ENCODE measurements around the gene DHX38. TPM values are rescaled to one million over a fixed set of nuclear protein-coding genes. Genes with fewer than 3 reads are reported as not detected.

Gene DHX38
- total and polyA plus RNA-seq, 2 of the 13 experiments (the other 11 are each of a cell fraction or from before 2014, with no cell fraction given), result 54.4 to 85.9 TPM

DNA sequence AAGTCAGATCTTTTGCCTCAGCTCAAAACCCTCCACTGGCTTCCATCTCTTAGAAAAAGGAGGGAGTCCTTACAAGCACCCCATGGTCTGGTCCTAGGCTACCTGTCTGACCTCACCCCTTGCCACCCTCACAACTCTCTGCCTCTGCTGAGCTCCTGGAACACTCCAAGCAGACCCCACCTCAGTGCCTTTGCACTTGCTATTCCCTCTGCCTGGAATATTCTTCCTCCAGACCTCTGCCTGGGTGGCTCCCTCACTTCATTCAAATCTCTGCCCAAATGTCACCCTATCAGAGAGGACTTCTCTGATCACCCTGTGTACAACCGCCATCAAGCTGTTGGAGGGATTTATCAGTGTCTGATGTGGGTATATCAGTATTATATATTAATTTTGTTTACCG lies 40.9 kb downstream of the DHX38 start (continued):
- TF ChIP-seq, protein P1, sequence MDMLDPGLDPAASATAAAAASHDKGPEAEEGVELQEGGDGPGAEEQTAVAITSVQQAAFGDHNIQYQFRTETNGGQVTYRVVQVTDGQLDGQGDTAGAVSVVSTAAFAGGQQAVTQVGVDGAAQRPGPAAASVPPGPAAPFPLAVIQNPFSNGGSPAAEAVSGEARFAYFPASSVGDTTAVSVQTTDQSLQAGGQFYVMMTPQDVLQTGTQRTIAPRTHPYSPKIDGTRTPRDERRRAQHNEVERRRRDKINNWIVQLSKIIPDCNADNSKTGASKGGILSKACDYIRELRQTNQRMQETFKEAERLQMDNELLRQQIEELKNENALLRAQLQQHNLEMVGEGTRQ (IDR thresholded peaks at IDR 0.05; ENCODE audit: low read depth, low read length), result no peak
- TF ChIP-seq, protein P1 (CRISPR knock-in tag; IDR thresholded peaks at IDR 0.05; ENCODE audit: borderline replicate concordance), result no peak
- TF ChIP-seq SP1 (IDR thresholded peaks at IDR 0.05), result no peak
- TF ChIP-seq SP1 (CRISPR knock-in tag; IDR thresholded peaks at IDR 0.05), result no peak
- TF ChIP-seq SMARCC2 (IDR thresholded peaks at IDR 0.05), result no peak
- TF ChIP-seq ZC3H13 (CRISPR knock-in tag; IDR thresholded peaks at IDR 0.05), result no peak
- no peak for TF ChIP-seq MTA1 (CRISPR knock-in tag; IDR thresholded peaks at IDR 0.05; ENCODE audit: borderline replicate concordance)
- TF ChIP-seq MZF1 (CRISPR knock-in tag; IDR thresholded peaks at IDR 0.05; ENCODE audit: borderline replicate concordance), result no peak
- TF ChIP-seq TBX2 (CRISPR knock-in tag; IDR thresholded peaks at IDR 0.05; ENCODE audit: borderline replicate concordance), result no peak
- TF ChIP-seq EP300 (IDR thresholded peaks at IDR 0.05; ENCODE audit: low read depth in 2 of 2, low read length in 2 of 2), result no peak
- TF ChIP-seq EP300 (CRISPR knock-in tag; IDR thresholded peaks at IDR 0.05; ENCODE audit: borderline replicate concordance), result no peak
- TF ChIP-seq, protein P2, sequence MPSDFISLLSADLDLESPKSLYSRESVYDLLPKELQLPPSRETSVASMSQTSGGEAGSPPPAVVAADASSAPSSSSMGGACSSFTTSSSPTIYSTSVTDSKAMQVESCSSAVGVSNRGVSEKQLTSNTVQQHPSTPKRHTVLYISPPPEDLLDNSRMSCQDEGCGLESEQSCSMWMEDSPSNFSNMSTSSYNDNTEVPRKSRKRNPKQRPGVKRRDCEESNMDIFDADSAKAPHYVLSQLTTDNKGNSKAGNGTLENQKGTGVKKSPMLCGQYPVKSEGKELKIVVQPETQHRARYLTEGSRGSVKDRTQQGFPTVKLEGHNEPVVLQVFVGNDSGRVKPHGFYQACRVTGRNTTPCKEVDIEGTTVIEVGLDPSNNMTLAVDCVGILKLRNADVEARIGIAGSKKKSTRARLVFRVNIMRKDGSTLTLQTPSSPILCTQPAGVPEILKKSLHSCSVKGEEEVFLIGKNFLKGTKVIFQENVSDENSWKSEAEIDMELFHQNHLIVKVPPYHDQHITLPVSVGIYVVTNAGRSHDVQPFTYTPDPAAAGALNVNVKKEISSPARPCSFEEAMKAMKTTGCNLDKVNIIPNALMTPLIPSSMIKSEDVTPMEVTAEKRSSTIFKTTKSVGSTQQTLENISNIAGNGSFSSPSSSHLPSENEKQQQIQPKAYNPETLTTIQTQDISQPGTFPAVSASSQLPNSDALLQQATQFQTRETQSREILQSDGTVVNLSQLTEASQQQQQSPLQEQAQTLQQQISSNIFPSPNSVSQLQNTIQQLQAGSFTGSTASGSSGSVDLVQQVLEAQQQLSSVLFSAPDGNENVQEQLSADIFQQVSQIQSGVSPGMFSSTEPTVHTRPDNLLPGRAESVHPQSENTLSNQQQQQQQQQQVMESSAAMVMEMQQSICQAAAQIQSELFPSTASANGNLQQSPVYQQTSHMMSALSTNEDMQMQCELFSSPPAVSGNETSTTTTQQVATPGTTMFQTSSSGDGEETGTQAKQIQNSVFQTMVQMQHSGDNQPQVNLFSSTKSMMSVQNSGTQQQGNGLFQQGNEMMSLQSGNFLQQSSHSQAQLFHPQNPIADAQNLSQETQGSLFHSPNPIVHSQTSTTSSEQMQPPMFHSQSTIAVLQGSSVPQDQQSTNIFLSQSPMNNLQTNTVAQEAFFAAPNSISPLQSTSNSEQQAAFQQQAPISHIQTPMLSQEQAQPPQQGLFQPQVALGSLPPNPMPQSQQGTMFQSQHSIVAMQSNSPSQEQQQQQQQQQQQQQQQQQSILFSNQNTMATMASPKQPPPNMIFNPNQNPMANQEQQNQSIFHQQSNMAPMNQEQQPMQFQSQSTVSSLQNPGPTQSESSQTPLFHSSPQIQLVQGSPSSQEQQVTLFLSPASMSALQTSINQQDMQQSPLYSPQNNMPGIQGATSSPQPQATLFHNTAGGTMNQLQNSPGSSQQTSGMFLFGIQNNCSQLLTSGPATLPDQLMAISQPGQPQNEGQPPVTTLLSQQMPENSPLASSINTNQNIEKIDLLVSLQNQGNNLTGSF (CRISPR knock-in tag; IDR thresholded peaks at IDR 0.05), result no peak
- TF ChIP-seq ZNF598 (CRISPR knock-in tag; IDR thresholded peaks at IDR 0.05; ENCODE audit: borderline replicate concordance), result no peak
- TF ChIP-seq ZC3H4 (CRISPR knock-in tag; IDR thresholded peaks at IDR 0.05; ENCODE audit: borderline replicate concordance), result no peak
- TF ChIP-seq, protein P3, sequence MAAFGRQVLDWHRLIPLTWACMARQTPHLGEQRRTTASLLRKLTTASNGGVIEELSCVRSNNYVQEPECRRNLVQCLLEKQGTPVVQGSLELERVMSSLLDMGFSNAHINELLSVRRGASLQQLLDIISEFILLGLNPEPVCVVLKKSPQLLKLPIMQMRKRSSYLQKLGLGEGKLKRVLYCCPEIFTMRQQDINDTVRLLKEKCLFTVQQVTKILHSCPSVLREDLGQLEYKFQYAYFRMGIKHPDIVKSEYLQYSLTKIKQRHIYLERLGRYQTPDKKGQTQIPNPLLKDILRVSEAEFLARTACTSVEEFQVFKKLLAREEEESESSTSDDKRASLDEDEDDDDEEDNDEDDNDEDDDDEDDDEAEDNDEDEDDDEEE (CRISPR knock-in tag; IDR thresholded peaks at IDR 0.05), result no peak
- TF ChIP-seq RFX5 (IDR thresholded peaks at IDR 0.05; ENCODE audit: low read depth, low read length), result no peak
- TF ChIP-seq, protein P4, sequence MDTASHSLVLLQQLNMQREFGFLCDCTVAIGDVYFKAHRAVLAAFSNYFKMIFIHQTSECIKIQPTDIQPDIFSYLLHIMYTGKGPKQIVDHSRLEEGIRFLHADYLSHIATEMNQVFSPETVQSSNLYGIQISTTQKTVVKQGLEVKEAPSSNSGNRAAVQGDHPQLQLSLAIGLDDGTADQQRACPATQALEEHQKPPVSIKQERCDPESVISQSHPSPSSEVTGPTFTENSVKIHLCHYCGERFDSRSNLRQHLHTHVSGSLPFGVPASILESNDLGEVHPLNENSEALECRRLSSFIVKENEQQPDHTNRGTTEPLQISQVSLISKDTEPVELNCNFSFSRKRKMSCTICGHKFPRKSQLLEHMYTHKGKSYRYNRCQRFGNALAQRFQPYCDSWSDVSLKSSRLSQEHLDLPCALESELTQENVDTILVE (CRISPR knock-in tag; IDR thresholded peaks at IDR 0.05), result no peak
